Adipocyte (in vitro differentiated cells): ENCODE data around the gene ZBTB21.

Experiments used
- DNase-seq: peaks from one replicate; pipeline ENCODE4 v3.0.0-alpha.2; 2015; ENCODE audit warnings: low read depth
- H3K27me3 ChIP-seq: replicated peaks from 2 replicates; pipeline ENCODE4 v1.7.0; 2013; ENCODE audit warnings: mild to moderate bottlenecking, low read length, moderate library complexity; ENCODE audit not compliant: control insufficient read depth, insufficient read depth
- H3K36me3 ChIP-seq: 2 replicates; pipeline ENCODE4 v1.7.0; 2013; ENCODE audit warnings: low read length, mild to moderate bottlenecking, moderate library complexity; ENCODE audit not compliant: control insufficient read depth, insufficient read depth, severe bottlenecking
- H3K4me1 ChIP-seq: 2 replicates; pipeline ENCODE4 v1.7.0; 2013; ENCODE audit warnings: mild to moderate bottlenecking, low read length, moderate library complexity; ENCODE audit not compliant: control insufficient read depth, insufficient read depth
- H3K4me3 ChIP-seq: 2 replicates; pipeline ENCODE4 v1.7.0; 2013; ENCODE audit warnings: mild to moderate bottlenecking, low read length, moderate library complexity
- H3K9ac ChIP-seq: 2 replicates; pipeline ENCODE4 v1.7.0; 2013; ENCODE audit warnings: mild to moderate bottlenecking, low read length, moderate library complexity
- H3K9me3 ChIP-seq: 2 replicates; pipeline ENCODE4 v1.7.0; 2013; ENCODE audit warnings: mild to moderate bottlenecking, low read length, moderate library complexity; ENCODE audit not compliant: control insufficient read depth

Gene ZBTB21

DNA sequence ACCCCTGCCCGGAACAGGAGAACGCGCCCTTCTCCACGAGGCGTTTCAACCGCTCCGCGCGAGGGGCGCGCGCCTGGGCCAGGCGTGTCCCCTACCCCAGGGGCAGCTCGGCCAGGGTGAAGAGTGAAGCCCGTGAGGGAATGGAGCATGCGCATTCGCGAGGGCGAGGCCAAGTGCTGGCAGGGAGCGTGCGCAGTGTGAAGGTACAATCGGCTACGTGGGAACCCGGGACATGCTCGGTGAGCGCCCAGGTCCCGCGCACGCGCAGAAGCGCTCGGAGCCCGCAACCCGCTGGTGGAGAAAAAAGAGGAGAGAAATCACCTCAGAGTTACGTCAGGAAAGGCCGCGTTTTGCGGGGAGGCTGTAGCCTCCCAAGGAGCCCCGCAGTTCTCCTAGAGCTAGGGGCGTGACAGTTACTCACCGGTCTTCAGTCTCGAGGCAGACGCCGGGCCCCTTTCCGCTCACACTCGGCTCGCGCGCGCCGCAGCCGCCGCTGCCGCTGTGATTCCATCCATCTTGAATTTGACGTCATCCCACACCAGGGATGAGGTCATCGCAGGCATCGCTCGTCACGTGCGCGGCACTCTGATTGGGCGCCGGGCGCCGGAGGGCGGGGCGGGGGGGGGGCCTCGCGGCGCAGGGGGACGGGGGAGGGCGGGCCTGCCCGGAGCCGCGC is at the start of gene ZBTB21:
ZBTB21 (minus strand) TSS at position 530 of the 676 bp plus-strand sequence. CDS start 16,265 bp downstream, outside the sequence.
- peak; percentile 99 for DNase-seq
- peaks cover 22% of the 10 kb centered on the region for H3K4me1 ChIP-seq
- peaks cover 3% of the 10 kb centered on the region for H3K9me3 ChIP-seq
- H3K9ac ChIP-seq = peak within 1 kb of the TSS; percentile 91
- no peaks in the 10 kb centered on the region for H3K36me3 ChIP-seq
- no peaks in the 10 kb centered on the region for H3K27me3 ChIP-seq
- H3K4me3 ChIP-seq = peak within 1 kb of the TSS; percentile 91

DNA sequence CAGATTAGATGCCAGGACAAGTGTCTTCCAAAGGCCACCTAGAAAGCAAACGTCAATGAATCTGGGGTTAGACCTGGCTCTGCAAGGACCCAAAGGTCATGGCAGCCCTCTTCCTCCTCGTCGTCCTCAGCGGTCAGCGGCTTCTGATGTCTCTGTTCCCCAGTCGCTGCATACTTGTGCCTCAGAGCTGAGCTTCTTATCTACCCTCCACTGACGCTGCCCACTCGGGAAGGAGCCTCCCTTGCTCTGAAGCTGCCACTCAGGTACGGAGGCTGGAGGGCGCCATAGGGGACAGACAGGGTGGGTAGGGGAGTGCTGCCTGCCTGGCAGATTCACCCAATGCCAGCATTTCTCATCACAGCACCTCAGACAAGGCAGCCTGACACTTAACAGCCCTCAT is 49.6 kb upstream of the ZBTB21 start:
- H3K36me3 ChIP-seq = no peaks in the 10 kb centered on the region
- no peak overlapping the region for H3K4me3 ChIP-seq
- H3K9ac ChIP-seq = no peak overlapping the region
- peaks cover 12% of the 10 kb centered on the region for H3K4me1 ChIP-seq
- H3K27me3 ChIP-seq = peaks cover 65% of the 10 kb centered on the region
- DNase-seq = no peak
- H3K9me3 ChIP-seq = no peaks in the 10 kb centered on the region

DNA sequence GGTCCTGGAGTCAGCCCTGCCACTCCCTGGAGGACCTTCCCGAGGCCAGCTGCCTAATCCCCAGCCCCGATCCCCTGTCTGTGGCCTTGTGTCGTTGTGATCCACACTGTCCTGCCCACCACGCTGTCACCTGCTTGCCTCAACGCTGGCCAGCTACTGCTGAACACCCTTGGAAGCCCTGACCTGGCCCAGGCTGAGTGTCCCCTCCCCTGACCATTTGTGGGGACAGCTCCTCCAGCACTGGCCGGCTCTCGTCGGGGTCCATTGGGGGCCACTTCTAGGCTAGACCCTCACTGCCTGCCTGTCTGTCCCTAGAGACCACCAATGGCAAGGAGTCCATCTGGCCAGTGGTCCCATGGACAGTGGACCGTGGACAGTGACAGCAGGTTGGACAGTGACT is 49.0 kb upstream of the ZBTB21 start:
- no peak overlapping the region for H3K4me3 ChIP-seq
- no peaks in the 10 kb centered on the region for H3K36me3 ChIP-seq
- peaks cover 68% of the 10 kb centered on the region for H3K27me3 ChIP-seq
- no peak overlapping the region for H3K9ac ChIP-seq
- no peak for DNase-seq
- H3K9me3 ChIP-seq = no peaks in the 10 kb centered on the region
- H3K4me1 ChIP-seq = peaks cover 12% of the 10 kb centered on the region

DNA sequence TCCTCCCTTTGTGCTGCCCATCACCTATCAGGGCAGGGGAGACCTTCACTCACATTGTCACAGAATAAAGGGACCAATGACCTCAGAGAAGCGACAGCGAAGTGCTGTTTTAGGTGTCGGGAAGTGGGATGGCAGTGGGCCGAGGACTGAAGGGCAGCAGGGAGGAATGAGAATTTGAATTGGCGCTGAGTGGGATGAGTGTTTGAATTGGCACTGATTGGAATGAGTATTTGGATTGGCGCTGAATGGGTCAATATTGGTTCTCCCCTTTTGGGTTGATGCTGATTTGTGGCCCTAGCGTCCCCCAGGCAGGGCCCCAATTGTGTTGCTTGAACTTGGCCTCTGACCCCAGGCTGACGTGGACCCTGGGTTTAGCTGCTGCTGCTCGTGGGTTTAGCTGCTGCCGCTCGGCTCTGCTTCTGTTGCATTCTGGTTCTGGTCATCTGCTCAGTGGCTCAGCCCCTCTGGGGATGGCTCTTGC is 48.5 kb upstream of the ZBTB21 start:
- no peak for DNase-seq
- Histone ChIP-seq H3K27me3 (peaks cover 64% of the 10 kb centered on the region), H3K4me3 (no peak overlapping the region), H3K36me3 (no peaks in the 10 kb centered on the region), H3K4me1 (peaks cover 12% of the 10 kb centered on the region), H3K9ac (no peak overlapping the region), H3K9me3 (no peaks in the 10 kb centered on the region)

DNA sequence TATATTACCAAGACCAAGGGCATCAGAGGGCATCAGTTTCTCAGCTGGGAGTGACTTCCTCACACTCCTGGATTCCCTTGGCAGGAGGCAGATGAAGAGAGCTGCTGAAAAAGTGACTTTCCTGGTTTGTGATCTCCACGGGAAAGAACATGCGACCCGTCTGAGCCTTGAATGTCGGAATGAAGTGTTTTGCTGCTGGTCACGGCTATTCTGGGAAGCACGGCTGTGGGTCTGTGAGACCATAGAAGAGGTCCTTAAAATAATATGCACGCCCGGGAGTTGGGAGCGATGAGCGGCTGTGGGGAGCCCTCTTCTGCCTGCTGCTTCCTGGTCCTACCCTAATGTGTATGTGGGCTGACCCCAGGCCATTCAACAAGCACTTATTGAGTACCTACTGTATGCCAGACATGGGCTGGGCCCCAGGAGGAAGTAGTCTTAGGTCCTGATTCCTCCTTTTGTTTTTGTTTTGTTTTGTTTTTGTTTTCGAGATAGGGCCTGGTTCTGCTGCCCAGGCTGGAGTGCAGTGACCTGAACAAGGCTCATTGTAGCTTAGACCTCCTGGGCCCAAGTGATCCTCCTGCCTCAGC is 47.8 kb upstream of the ZBTB21 start:
- DNase-seq = no peak
- peaks cover 12% of the 10 kb centered on the region for H3K4me1 ChIP-seq
- peaks cover 57% of the 10 kb centered on the region for H3K27me3 ChIP-seq
- H3K36me3 ChIP-seq = no peaks in the 10 kb centered on the region
- no peak overlapping the region for H3K9ac ChIP-seq
- H3K4me3 ChIP-seq = no peak overlapping the region
- H3K9me3 ChIP-seq = peaks cover 5% of the 10 kb centered on the region

DNA sequence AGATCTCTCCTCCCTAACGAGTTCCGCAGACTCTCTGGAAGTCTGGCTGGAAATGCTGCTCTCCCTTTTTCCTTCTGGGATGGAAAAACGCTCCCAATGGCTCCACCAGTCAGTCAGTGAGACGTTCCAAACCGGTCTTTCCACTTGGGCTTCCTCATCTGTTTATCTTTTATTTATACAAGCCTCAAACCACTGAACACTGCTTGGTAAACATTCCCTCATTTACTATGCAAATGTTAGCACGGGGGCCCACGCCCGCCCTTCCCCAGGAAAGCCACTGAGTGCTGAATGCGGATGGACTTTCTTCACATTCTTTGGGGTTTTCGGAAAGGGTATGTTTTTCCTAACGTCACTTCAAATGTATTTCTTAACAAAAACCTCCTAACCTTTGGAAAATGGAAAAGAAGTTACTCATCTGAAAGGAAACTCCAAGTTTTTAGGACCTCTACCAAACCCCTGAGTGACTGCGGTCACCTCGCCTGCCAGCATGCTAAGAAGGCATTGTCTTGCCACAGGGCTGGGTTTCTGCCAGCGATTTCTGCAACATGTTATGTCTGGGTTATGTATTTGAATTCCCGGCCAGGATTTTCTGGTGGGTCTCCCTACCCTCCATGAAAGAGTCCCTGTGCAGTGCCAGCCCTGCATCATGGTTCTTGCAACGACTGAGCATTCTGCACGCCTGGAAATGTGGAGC is 47.0 kb upstream of the ZBTB21 start:
- Histone ChIP-seq H3K9ac (no peak overlapping the region), H3K36me3 (no peaks in the 10 kb centered on the region), H3K4me1 (peaks cover 12% of the 10 kb centered on the region), H3K27me3 (peaks cover 49% of the 10 kb centered on the region), H3K4me3 (no peak overlapping the region), H3K9me3 (peaks cover 5% of the 10 kb centered on the region)
- peak; percentile 72 for DNase-seq

DNA sequence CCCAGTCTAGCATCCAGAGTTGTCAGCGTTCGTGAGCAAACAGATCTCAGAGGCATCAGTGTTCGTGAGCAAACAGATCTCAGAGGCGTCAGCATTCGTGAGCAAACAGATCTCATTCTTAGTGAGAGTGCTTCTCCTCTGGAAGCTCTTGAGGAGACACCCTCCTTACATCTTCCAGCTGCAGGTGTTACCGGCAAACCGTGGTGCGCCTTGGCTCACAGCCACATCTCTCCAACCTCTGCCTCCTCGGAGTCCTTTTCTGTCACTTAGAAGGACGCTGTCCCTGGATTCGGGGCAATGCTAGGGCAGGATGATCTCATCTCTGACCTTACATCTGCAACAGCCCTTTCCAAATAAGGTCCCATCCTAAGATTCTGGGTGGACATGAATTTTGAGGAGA is 46.3 kb upstream of the ZBTB21 start:
- H3K9me3 ChIP-seq = peaks cover 5% of the 10 kb centered on the region
- peaks cover 42% of the 10 kb centered on the region for H3K27me3 ChIP-seq
- no peak overlapping the region for H3K9ac ChIP-seq
- H3K4me3 ChIP-seq = no peak overlapping the region
- DNase-seq = no peak
- H3K4me1 ChIP-seq = peaks cover 12% of the 10 kb centered on the region
- H3K36me3 ChIP-seq = no peaks in the 10 kb centered on the region

DNA sequence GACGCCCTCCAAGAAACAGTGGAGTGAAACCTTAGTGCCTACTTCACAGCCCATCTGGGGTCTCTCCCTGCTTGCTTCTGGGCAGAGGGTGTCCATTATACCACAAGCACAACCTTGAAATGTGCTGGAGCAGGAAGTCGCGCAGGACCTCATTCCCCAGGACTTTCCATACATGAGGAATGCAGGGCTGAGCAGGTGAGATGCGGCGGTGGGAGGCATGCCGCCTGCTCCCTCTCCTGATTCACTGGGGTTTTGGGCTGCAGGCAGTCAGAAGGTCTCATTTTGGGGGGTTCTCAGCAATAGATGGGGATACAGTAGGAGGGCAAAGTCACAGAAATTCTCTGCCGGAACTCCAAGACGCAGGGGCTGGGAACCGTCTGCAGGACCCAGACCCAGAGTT is 45.3 kb upstream of the ZBTB21 start:
- H3K9ac ChIP-seq = no peak overlapping the region
- H3K4me1 ChIP-seq = peaks cover 12% of the 10 kb centered on the region
- H3K36me3 ChIP-seq = no peaks in the 10 kb centered on the region
- peaks cover 38% of the 10 kb centered on the region for H3K27me3 ChIP-seq
- no peak for DNase-seq
- H3K4me3 ChIP-seq = no peak overlapping the region
- H3K9me3 ChIP-seq = peaks cover 5% of the 10 kb centered on the region

DNA sequence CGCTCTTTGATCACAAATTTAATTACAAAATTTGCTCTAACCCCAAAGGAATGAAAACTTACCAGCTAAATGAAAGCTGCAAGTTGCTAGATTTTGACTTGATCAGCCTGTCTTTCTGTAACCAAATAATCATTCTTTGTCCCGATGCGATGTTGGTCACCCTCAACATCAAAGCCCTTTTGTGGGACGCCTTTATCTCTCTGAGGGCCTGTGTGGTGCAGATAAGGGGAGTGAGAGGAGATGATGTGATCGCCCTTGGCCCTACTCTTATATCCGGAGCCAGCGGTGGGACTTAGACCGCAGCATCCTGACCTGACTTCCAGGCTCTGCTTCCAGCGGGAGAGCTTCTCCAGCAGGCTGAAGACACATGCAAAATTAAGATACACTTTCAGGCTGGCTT is 41.6 kb upstream of the ZBTB21 start:
- Histone ChIP-seq H3K4me3 (no peak overlapping the region), H3K9me3 (peaks cover 5% of the 10 kb centered on the region), H3K9ac (no peak overlapping the region), H3K4me1 (peaks cover 13% of the 10 kb centered on the region), H3K36me3 (no peaks in the 10 kb centered on the region), H3K27me3 (peaks cover 19% of the 10 kb centered on the region)
- no peak for DNase-seq

DNA sequence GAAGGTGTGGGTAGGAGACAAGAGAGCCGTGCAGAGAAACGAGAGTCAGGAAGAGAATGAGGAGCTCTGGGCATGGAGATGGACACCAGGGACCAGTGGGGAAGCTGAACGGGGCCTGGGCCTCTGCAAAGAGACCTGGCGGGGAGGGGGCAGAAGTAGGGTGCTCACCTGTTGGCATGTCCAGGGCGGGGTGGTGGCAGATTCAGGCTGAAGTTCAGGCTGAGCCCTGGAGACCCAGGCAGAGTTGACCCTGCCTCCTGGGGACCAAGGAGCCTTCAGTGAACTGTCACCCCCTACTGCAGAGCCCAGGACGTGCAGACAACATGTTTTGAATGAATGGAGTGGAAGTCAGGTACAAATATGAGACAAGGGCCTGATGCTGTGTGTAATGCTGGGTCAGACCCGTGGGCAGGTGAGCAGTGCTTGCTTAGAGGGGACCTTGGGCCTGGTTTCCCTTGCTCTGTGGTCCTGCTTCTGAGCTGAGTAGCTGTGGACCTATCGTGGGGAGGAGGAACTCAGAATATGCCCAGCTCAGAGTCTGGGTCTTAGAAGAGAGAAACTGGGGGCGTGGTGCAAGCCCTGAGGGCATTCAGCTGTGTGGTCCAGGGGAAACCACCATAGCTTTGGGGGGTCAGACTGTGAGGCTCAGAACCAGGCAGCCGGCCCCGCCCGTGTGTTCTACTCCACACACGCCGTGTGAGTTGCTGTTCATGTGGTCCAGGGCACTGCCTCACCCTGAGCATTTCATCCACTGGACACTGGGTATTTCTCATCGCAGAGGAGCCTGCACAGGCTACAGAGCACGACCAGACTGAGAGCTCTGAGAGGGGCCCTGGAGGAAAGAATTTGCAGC is 39.6 kb upstream of the ZBTB21 start:
- H3K9ac ChIP-seq = no peak overlapping the region
- no peaks in the 10 kb centered on the region for H3K36me3 ChIP-seq
- H3K9me3 ChIP-seq = peaks cover 5% of the 10 kb centered on the region
- peaks cover 11% of the 10 kb centered on the region for H3K4me1 ChIP-seq
- H3K27me3 ChIP-seq = peaks cover 7% of the 10 kb centered on the region
- H3K4me3 ChIP-seq = no peak overlapping the region
- DNase-seq = no peak
